BE2C (cell line): Measurements from ENCODE around the gene ZNF559. TPM values are rescaled to one million over a fixed set of nuclear protein-coding genes. Genes with fewer than 3 reads are reported as not detected.
"Not testable (repeated sequence)": the region's sequence is repeated elsewhere in the genome, so short reads cannot be mapped to it uniquely, and the experiment has no call there.

Experiments used
- DNase-seq: peaks from one replicate; pipeline ENCODE4 v3.0.0-alpha.2; 2020
- H3K27me3 ChIP-seq: fragments of 250-450 bp; sonication (Bioruptor Pico); 2 replicates; pipeline ENCODE4 v1.5.1; 2020; ENCODE audit warnings: mild to moderate bottlenecking
- H3K36me3 ChIP-seq: fragments of 250-450 bp; sonication (Bioruptor Pico); 2 replicates; pipeline ENCODE4 v1.5.1; 2020; ENCODE audit warnings: mild to moderate bottlenecking
- H3K4me1 ChIP-seq: fragments of 250-450 bp; sonication (Bioruptor Pico); 2 replicates; pipeline ENCODE4 v1.5.1; 2020
- H3K4me3 ChIP-seq: 2 replicates; pipeline ENCODE4 v1.5.1; 2011; ENCODE audit warnings: low read depth, low read length
- H3K9me3 ChIP-seq: fragments of 250-450 bp; sonication (Bioruptor Pico); 2 replicates; pipeline ENCODE4 v1.5.1; 2020
- CTCF ChIP-seq: IDR thresholded peaks from 2 replicates; pipeline ENCODE4 v1.5.1; 2012; ENCODE audit warnings: mild to moderate bottlenecking, low read depth, low read length
- polyA plus RNA-seq: library from polyadenylated mRNA; unstranded; fragments of >200 nt; gene quantifications from one replicate; pipeline ENCODE4 v1.2.1, GENCODE V29; 2012; ENCODE audit warnings: low read depth, missing spikeins; ENCODE audit not compliant: insufficient read length, insufficient read depth

Gene ZNF559
- polyA plus RNA-seq: 16.7 TPM

GRCh38 chr19:9323919-9324583 lies at the start of gene ZNF559:
Gene ZNF559 (plus strand): TSS chr19:9324179. CDS start chr19:9338550, 14,371 bp downstream.
- H3K4me3 ChIP-seq: peak within 1 kb of the TSS; percentile 82
- H3K4me1 ChIP-seq: no peaks in the 10 kb centered on the region; the same call in 1 of the 2 replicates
- peak; percentile 95 for DNase-seq
- H3K9me3 ChIP-seq: peaks cover 6% of the 10 kb centered on the region
- H3K27me3 ChIP-seq: no peaks in the 10 kb centered on the region
- TF ChIP-seq CTCF: peak; percentile 56
- peaks cover 8% of the 10 kb centered on the region; the same call in 1 of the 2 replicates for H3K36me3 ChIP-seq

DNA sequence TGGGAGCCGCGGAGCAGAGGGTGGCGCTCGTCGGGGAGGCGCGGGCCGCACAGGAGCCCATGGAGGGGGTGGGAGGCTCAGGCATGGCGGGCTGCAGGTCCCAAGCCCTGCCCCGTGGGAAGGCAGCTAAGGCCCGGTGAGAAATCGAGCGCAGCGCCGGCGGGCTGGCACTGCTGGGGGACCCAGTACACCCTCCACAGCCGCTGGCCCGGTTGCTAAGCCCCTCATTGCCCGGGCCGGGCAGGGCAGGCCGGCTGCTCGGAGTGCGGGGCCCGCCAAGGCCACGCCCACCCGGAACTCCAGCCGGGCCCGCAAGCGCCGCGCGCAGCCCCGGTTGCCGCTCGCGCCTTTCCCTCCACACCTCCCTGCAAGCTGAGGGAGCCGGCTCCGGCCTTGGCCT lies 40.5 kb upstream of the ZNF559 start:
- not testable (repeated sequence) for H3K4me3 ChIP-seq, H3K27me3 ChIP-seq, H3K9me3 ChIP-seq, DNase-seq, H3K4me1 ChIP-seq, H3K36me3 ChIP-seq

DNA sequence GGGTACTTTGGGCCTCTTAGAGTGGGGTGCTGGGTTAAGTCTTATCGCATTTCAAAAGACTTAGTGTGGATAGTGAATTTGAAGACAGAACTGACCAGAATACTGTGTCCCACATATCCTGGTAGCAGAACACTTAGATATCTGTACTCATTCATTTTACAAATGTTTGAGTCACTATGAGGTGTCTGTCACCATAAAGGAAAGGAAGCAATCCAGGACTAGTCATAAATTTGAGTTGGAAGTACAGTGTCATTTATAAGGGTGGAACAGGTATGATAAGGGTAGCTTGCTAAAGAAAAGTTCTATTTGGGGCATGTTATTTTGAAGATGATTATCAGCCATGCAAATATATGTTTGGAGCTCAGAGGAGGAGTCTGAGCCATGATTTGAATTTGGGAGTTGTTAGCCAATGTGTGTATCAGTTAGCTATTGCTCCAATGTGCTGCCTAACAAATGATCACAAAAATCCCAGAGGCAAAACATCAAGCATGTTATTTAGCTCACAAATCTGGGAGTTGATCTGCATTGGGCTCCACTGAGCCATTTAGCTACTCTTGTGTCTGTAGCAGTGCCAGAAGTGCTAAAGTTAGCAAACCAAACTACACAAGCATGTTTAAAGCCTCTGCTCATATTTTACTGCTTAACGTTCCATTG lies 34.6 kb upstream of the ZNF559 start:
- H3K36me3 ChIP-seq: no peaks in the 10 kb centered on the region
- H3K4me1 ChIP-seq: no peaks in the 10 kb centered on the region
- no peak for DNase-seq
- no peaks in the 10 kb centered on the region for H3K27me3 ChIP-seq
- TF ChIP-seq CTCF: no peak
- no peaks in the 10 kb centered on the region for H3K9me3 ChIP-seq
- H3K4me3 ChIP-seq: no peak overlapping the region

DNA sequence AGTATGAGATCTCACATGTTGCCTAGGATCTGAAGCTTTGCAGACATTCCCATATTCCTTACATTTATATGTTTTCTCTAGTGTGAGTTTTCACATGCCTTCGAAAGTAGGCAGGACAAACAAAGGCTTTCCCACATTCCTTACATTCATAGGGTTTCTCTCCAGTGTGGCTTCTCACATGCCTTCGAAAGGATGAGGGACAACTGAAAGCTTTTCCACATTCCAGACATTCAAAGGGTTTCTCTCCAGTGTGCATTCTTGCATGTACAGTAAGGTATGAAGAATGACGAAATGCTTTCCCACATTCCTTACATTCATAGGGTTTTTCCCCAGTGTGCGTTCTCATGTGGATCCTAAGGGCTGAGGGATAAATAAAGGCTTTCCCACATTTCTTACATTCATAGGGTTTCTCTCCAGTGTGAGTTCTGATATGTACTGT lies 28.5 kb upstream of the ZNF559 start:
- no peak for DNase-seq
- no peaks in the 10 kb centered on the region for H3K27me3 ChIP-seq
- H3K9me3 ChIP-seq: peaks cover 6% of the 10 kb centered on the region
- no peaks in the 10 kb centered on the region for H3K4me1 ChIP-seq
- no peak overlapping the region for H3K4me3 ChIP-seq
- TF ChIP-seq CTCF: no peak
- H3K36me3 ChIP-seq: peaks cover 1% of the 10 kb centered on the region; the same call in 1 of the 2 replicates

DNA sequence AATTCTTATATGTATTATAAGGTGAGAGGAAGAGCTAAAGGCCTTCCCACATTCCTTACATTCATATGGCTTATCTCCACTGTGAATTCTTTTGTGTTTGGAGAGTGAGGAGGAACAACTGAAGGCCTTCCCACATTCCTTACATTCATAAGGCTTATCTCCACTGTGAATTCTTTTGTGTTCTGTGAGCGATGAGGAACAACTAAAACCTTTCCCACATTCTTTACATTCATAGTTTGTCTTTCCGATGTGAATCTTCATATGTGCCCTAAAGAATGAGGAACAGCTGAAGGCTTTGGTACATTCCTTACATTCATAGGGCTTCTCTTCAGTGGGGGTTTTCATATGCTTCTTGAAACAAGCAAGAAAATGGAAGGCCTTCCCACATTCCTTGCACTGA lies 27.6 kb upstream of the ZNF559 start:
- no peaks in the 10 kb centered on the region for H3K27me3 ChIP-seq
- DNase-seq: no peak
- peaks cover 6% of the 10 kb centered on the region; the same call in 1 of the 2 replicates for H3K36me3 ChIP-seq
- TF ChIP-seq CTCF: no peak
- H3K4me3 ChIP-seq: no peak overlapping the region
- no peaks in the 10 kb centered on the region for H3K4me1 ChIP-seq
- H3K9me3 ChIP-seq: peaks cover 6% of the 10 kb centered on the region

DNA sequence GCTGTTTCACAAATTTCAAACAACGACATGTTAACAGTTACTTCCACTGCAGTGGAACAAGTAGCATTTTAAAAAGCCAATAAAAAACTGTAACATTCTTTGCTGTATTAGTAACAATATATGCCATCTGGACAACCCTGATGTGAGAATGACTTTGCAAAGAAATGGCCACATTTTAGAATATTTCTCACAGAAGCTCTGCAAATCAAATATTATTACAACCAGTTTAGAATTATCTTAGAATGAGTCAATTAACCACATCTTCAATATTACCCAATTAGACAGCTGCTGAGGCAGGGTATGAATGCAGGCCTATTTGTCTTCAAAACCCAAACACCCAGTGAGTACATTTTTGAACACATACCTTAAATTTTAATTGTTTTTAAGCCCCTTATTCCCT lies 17.5 kb upstream of the ZNF559 start:
- H3K27me3 ChIP-seq: no peaks in the 10 kb centered on the region
- DNase-seq: no peak
- no peak for TF ChIP-seq CTCF
- H3K4me3 ChIP-seq: no peak overlapping the region
- H3K36me3 ChIP-seq: peaks cover under 1% of the 10 kb centered on the region; the same call in 1 of the 2 replicates
- no peaks in the 10 kb centered on the region for H3K9me3 ChIP-seq
- H3K4me1 ChIP-seq: no peaks in the 10 kb centered on the region
